GM21526 (cell line): ENCODE data around the gene TMEM234.

Experiments
- ATAC-seq: cut with Tn5 transposase; IDR thresholded peaks from one replicate; pipeline ENCODE4 v1.9.1; 2021; ENCODE audit warnings: moderate library complexity; ENCODE audit not compliant: unreplicated experiment, low FRiP score

TMEM234 gene

DNA sequence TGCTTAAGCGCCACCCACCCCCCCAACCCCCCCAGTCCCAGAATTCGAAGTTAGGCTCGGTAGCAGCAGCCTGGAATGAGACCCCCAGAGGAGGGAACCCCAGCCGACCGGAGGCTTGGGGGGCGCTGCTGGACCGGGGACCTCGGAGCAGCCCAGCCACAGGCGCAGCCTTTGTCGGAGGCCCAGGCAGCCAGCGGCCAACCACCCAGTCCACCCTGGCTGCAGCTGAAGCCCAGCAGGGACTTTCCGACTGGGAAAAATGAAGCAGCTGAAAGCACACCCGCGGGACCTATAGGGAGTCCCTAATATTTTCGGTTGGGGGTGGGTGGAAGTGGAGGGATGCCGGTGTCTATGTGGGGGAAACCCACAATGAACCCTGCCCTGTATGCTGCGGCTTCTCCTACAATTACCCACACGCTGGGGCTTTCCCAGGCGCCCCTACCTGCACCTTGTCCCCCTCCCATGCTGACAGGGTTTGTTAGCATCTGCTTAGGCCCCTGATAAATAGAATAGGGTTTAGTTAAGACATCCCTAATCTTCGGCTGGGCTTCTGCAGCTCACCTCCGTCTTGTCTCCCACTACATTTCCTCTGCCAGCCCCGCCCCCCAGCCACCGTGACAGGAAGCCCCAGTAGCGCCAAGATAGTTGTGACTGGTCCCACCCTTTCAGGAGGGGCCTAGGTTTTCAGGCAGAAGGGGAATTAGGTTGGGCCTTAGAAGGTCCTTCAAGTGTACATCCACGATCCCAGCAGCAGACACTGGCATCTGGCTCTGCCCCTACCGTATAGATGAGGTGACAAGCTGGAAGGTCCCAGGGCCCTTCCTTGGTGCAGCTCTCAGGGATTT lies 20.9 kb downstream of the TMEM234 start:
- no peak for ATAC-seq

DNA sequence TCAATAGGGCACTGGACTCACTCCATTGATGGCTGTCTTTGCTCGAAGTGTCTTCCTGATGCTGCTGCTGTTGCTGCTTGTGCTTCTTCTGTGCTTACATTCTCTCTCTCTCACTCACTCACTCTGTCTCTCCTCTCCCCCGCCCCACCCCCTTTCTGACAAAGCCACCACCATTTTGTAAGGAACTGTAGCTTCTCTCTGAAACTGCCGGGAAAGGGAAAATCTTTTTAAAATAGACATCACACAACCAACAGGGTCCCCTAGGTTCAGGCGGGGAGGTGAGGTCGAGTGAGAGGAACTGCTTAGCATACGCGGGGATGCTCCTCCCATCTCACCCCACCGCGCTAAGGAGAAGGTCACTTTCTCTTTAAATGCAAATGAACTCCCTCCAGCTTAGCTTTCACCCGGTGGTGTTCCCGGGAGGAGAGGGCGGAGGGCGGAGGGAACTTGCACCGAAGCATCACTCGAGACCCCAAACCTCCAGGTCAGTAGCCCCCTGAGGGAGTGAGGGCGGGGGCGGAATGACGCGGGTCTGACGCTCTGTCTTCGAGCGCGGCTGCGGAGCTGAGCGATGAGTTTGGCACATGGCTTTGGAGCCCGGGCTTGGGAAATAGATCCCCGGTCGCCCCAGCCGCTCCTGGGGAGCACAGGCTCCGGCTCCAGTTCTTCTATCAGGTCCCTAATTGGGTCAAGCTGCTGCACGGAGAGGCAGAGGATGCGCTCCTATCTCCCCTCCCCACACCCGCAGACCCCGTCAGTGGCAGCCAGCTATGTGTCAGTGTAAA lies 21.7 kb downstream of the TMEM234 start, which contains the start of gene CCDC28B:
Gene CCDC28B, plus strand, starts transcription at position 370 of the 785 bp plus-strand sequence. CDS start 1,341 bp downstream, outside the sequence.
- no peak for ATAC-seq

DNA sequence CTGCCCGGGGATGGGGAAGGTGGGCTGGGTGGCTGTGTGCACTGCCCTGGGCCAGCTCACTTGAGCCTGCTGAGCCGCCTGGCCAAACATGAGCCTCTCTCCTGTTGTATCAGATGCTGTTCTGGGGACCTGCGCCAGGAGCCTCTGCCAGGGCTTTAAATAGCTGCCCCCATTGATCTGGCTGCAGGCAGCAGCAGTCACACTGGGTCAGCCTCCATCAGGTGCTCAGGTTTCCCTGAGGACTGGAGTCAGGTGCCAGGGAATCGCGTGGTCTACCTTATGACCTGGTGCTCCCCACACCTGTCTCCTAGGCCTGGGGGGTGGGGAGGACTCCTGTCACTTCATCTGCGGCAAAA lies 22.5 kb downstream of the TMEM234 start:
- ATAC-seq, result no peak

DNA sequence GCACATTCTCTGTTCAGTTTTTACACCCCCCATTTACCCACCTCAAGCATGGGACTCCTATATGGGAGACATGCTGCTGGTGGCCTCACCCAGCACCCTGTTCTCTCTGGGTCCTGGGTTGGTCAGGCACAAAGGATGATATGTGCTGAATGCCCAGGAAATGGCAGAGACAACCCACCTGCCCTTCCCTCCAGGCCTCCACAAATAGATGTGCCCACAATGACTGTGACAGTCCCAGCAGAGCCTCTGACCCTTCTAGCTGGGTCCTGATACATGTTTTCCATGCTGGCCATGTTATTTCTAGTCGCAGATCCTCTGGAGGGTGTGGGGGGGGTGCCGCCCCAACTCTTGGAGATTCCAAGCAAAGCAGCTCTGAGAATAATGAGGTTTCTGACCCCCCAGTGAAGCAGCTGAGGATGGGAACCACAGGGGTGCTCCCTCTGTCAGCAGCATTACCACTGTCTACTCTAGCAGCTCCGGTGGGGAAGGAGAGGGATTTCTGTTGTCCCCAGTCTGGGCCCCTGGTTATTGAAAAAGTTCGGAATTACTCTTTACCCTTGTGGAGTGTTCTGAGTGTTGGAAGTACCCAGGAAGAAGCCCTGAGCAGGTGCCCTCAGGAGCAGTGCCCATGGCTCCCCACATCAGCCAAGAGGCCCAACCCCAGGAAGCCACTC lies 23.0 kb downstream of the TMEM234 start:
- ATAC-seq, result no peak

DNA sequence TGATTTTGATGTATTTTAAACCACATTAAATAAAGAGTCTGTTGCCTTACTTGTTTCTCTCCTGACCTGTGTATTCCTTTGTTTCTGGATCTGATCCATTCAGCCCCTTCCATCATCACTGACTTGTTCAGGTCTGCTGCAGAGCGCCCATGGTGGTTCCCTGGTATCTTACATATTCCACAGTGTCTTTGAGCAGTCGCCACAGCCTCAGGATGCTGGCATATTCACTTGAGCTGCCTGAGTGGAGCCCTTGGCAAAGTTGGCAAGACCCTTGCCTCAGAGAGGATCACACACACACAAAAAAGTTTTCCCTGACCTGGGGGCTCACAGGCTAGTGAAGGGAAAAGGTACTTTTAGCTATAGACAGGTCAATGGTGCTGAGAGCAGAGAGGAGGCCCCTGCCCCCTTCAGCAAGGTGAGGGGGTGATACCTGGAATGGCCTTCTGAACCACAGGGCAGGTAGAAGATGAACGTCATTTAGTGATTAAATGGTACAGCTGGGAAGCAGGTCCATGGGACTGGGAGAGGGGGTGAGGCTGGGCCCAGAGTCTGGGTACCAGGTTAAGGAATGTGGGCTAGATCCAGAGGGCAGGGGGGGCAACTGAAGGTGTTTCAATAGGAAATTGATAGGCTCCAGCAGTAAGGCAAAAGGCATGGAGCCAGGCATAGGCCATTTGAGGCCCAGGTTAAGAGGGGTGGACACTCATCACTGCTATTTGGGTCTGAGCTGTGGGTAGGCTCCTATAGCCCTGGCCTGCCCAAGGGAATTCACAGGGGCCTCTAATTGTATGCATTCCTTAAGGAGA lies 23.7 kb downstream of the TMEM234 start:
- ATAC-seq, result no peak

DNA sequence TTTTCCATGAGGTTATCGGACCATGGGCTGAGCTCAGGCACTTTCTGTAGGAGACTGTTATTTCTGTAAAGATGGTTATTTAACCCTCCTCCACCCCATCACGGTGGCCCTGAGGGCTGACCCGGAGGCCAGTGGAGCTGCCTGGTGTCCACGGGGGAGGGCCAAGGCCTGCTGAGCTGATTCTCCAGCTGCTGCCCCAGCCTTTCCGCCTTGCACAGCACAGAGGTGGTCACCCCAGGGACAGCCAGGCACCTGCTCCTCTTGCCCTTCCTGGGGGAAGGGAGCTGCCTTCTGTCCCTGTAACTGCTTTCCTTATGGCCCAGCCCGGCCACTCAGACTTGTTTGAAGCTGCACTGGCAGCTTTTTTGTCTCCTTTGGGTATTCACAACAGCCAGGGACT lies 24.3 kb downstream of the TMEM234 start:
- ATAC-seq, result no peak

DNA sequence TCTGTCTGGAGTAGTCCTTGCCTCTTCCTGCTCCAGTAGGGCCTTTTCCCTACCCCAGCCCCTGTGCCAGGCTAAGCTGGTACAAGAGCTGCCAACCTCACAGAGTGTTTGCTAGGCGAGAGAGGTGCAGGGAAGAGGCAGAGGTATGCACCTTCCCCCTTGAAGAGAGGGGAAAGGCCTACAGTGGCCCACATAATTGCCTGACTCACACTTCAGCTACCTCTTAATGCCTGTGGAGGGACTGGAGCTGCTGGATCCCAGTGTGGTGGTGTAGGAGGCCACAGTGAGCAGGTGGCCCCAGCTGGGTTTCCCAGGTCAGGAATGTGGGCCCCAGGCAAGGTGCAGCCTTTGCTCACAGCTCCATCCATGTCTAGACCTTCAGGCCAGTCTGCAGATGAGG lies 25.1 kb downstream of the TMEM234 start:
- no peak for ATAC-seq

DNA sequence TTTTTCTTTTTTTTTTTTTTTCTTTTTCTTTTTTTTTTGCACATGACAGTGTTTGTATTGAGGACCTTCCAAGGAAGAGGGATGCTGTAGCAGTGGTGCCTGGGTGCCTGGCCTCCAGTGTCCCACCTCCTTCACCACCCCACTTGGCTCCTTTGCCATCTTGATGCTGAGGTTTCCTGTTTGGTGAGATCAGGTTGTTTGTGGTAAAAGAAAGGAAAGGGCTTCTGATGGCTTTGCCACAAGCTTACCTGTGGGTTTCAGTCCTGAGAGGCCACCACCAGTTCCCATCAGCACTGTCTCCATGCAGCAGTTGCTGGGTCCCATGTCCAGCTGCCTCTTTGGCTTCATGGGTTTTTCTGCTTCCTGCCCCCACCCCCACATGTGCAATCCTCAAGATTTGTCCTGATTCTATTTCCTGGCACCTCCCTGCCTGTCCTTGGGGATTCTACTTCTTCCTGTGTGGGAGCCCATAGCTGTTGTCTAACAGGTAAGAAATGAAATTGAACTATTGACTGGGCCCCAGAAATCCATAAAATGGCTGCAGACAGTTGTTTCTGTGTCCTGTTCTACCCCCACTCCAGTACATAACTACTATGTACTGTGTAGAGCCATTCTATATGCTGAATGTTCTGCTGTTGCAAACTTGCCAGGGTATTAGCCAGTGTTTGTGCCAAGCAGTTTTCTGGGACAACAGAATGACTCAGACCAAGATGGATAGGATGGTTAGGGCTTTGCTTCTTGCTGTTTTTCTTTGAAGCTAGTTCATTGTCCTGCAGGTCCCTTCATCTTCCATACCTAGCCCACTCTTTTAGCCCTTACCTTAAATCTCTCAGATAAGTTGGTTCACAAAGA lies 26.0 kb downstream of the TMEM234 start:
- no peak for ATAC-seq

DNA sequence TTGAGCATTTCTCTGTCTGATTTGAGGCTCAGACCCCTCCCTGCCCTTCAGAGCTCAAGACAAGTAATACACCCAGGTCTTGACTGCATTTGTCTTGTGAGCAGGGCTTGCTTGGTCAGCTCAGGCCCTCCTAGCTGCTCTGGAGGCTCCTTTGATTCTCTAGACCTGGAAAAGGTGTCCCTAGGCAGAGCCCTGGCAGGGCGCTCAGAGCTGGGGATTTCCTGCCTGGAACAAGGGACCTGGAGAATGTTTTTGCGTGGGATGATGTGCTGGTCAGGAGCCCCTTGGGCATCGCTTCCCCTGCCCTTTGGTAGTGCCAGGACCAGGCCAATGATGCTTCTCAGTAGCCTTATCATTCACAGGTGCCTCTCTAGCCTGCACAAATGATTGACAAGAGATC lies 26.6 kb downstream of the TMEM234 start:
- ATAC-seq, result no peak

DNA sequence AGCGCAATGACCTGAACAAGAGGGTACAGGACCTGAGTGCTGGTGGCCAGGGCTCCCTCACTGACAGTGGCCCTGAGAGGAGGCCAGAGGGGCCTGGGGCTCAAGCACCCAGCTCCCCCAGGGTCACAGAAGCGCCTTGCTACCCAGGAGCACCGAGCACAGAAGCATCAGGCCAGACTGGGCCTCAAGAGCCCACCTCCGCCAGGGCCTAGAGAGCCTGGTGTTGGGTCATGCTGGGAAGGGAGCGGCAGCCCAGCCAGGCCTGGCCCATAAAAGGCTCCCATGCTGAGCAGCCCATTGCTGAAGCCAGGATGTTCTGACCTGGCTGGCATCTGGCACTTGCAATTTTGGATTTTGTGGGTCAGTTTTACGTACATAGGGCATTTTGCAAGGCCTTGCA lies 27.2 kb downstream of the TMEM234 start:
- ATAC-seq, result no peak

DNA sequence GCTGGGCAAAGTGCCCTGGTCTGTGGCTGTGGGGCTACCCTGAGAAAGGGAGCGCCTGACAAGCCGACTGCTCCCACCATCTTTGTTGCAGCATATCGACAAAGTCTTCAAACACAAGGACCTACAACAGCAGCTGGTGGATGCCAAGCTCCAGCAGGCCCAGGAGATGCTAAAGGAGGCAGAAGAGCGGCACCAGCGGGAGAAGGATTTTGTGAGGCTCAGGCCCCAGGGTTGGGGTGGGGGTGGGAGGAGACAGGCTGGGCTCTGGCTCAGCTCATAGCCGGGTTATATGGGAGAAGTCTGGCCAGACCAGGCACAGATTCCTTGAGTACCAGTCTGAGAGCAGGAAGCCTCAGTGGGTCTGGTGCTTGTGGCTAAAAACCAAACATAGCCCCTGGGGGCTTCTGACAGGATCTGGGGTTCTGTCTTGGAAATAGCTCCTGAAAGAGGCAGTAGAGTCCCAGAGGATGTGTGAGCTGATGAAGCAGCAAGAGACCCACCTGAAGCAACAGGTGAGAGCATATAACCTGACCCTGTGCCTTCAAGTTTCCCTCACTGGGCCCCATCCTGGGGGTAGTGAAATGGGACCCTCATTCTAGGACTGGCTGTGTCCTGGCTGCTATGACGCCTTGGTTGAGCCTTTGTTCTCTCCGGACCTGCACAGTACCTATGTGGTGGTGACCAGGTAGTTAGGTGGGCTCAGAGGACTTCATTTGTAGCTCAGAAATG lies 29.8 kb downstream of the TMEM234 start:
- ATAC-seq, result no peak

DNA sequence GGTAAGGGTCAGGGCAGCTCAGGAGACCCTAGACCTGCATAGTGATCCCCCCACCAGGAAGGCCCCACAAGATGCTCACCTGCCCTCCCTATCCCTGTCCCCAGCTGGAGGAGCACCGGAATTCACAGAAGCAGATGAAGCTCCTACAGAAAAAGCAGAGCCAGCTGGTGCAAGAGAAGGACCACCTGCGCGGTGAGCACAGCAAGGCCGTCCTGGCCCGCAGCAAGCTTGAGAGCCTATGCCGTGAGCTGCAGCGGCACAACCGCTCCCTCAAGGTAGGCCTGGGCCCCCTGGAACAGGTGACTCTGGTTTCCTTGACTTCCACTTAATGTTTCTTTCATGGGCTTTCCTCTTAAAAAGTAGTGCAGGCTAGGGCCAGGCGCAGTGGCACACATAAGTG lies 34.3 kb downstream of the TMEM234 start:
- ATAC-seq, result no peak

DNA sequence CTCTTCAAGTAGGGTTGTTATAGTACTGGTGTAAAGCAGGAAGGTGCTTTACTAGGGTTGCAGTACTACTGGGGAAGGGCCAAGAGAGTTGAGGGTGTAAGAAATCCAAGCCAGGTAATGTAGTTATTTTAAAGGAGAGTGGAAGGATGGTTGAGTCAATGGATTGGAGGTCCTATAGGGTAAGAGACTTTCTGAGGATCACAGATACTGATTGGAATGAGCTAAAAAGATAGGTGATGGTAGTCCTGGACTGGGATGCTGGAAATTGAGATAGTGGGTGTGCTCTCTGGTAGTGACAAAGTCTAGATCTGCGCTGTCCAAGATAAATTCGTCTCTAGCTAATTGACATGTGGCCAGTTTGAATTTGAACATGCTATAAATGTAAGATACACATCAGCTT lies 35.7 kb downstream of the TMEM234 start:
- no peak for ATAC-seq

DNA sequence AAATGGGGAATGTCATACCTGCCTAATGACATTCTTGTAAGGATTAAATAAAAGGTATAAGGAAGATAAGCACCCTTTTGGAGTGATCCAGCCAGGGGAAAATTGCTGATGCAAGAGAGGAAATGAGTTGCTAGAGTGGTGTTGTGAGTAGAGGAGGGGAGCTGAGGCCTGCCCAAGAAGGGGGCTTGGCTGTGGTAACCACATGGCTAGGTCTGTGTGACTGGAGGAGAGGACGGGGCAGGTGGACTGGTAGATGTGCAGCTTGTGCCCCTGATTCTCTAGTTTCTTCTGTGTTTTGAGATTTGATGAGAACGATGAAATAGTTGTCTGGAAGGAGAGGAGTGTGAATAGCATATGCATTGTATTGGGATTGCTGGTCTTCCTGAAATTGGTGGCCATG lies 36.1 kb downstream of the TMEM234 start:
- no peak for ATAC-seq

DNA sequence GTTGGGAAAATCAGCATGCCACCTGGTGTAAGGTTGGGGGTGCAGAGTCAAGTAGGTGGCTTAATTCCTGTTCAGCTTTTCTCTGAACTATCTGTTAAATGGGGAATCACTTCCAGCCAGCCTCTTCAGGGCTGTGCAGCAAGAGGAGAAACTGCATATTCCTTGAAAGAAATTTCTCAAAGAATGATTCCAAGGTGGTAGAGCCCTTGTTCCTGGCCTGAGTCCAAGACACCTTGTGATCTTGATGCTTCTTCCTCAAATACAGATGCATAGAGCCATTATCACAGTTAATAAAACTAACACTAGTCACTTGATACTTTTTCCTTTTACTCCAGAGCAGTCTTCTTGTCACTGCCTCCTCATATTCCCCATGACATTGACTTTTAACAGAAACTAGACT lies 37.5 kb downstream of the TMEM234 start:
- no peak for ATAC-seq

DNA sequence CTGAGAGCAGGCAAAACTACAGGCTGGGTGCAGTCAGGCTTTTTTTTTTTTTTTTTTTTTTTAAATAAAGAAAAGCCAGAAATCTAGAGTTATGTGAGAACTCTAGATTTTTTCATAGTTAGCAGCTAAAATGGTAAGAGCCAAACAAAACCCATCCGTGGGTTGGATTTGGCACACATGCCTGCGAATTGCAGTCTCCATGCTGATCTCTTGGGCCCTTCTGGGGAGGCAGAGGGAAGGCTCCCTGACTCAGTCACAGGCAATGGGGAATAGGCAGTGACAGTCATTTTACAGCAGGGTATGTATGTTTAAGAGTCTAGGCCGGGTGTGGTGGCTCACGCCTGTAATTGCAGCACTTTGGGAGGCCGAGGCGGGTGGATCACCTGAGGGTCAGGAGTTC lies 40.1 kb downstream of the TMEM234 start:
- ATAC-seq, result no peak

DNA sequence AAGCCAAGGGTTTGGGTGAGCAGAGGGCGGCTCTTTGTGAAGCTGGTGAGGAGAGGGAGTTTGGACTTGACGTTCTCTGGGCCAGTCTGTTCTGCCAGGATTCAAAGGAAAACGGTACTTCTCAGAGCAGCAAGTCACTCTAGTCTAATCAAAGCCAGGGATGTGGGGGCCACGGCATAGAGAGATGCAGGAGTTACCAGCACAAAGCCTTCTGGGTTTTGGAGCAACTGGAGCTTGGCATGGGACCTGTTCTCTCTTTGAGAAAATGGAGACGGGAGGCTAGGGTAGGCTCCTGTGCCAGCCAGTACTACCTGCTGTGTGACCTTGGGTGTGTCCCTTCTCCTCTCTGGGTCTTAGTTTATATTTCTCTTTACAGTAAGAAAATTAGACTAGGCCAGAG lies 40.6 kb downstream of the TMEM234 start:
- ATAC-seq, result no peak

DNA sequence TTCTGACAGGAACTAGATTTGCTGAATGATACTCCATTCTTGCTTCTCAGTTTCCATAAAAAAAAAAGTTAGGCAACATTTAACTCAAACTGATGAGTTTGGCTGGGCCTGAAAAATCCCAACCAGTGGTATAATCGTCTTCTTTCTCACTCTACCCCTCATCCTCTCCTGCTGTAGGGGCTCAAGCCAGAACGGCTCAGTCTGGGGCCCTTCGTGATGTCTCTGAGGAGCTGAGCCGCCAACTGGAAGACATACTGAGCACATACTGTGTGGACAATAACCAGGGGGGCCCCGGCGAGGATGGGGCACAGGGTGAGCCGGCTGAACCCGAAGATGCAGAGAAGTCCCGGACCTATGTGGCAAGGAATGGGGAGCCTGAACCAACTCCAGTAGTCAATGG lies 41.1 kb downstream of the TMEM234 start:
- no peak for ATAC-seq
